Measurements from ENCODE around the gene NCR2. TPM values are rescaled to one million over a fixed set of nuclear protein-coding genes. Genes with fewer than 3 reads are reported as not detected.

Gene NCR2
- total RNA-seq, 1 experiment from 2014 or later: not detected

DNA sequence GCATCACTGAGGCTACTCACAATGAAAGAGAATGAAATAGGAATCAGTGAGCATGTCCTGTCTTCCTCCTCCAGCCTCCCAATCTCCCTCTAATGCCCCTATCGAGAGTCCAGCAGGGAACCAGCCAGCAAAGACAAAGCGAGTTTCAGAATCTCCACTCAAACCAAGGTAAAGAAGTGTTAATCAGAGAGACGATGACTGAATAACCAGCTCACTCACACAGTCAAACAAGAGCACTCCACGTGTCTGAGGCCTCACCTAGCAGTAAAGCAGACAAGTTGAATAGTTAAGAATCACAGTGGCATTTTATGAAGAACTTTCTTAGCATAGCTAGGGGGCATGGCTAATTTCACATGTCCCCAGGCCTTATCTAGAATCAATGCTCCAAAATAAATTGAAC, 45.6 kb upstream of the NCR2 start:
- no peak overlapping the region for H3K4me2 ChIP-seq (ENCODE audit: low read length)
- no peak overlapping the region for H2AFZ ChIP-seq (ENCODE audit: low read depth, low read length, poor library complexity, severe bottlenecking)
- no TSS peak for BruUV-seq (replicated peaks)
- no peak overlapping the region for H3K4me3 ChIP-seq (replicated peaks in 1 of 2; ENCODE audit: low read depth in 1 of 2, low read length in 2 of 2)
- H4K20me1 ChIP-seq (ENCODE audit: insufficient read depth): no peaks in the 10 kb centered on the region
- ChIA-PET RAD21 (ENCODE audit: low non-redundant PET in 1 of 2, low total read pairs in 2 of 2, uncharacterized antibody in 2 of 2, unreplicated experiment in 2 of 2) (no interaction called here), CTCF (no interaction called here), POLR2A (no interaction called here)
- no peaks in the 10 kb centered on the region; the same call in 1 of the 2 replicates for H3K9me2 ChIP-seq (ENCODE audit: insufficient read depth)
- intact Hi-C loops (cut with micrococcal nuclease): no loop called here
- no peaks in the 10 kb centered on the region for H3K9me3 ChIP-seq (ENCODE audit: control insufficient read depth in 1 of 2, insufficient read depth in 1 of 2, low read depth in 1 of 2, low read length in 2 of 2)
- no peaks in the 10 kb centered on the region for H3K4me1 ChIP-seq (ENCODE audit: control insufficient read depth in 1 of 2, insufficient read depth in 2 of 2, low read length in 2 of 2)
- no peaks in the 10 kb centered on the region for H3K27me3 ChIP-seq (ENCODE audit: insufficient read depth, low read length)
- H3K9ac ChIP-seq (ENCODE audit: low read length): no peak overlapping the region
- ATAC-seq (no peak), DNase-seq (ENCODE audit: low read depth, low spot score) (no peak)
- TF ChIP-seq, protein P1, sequence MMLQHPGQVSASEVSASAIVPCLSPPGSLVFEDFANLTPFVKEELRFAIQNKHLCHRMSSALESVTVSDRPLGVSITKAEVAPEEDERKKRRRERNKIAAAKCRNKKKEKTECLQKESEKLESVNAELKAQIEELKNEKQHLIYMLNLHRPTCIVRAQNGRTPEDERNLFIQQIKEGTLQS (IDR thresholded peaks at IDR 0.05): no peak
- TF ChIP-seq RAD21 (IDR thresholded peaks at IDR 0.05; ENCODE audit: low read depth) (no peak), JUND (IDR thresholded peaks at IDR 0.05) (no peak), SRF (IDR thresholded peaks at IDR 0.05; ENCODE audit: low read depth) (no peak), POLR2AphosphoS5 (IDR thresholded peaks at IDR 0.05; ENCODE audit: low read depth, low read length) (no peak), ZNF274 (IDR thresholded peaks at IDR 0.05; ENCODE audit: low read depth, low read length) (no peak), EZH2 (IDR thresholded peaks at IDR 0.05) (no peak), CEBPB (IDR thresholded peaks at IDR 0.05; ENCODE audit: low read depth) (no peak), FOSL1 (IDR thresholded peaks at IDR 0.05; ENCODE audit: low read depth) (no peak), ZFX (IDR thresholded peaks at IDR 0.05) (no peak), ELF1 (IDR thresholded peaks at IDR 0.05; ENCODE audit: borderline replicate concordance, low read depth) (no peak), YY1 (IDR thresholded peaks at IDR 0.05; ENCODE audit: extremely low read depth, insufficient replicate concordance, low read depth, low read length) (no peak), EZH2phosphoT487 (IDR thresholded peaks at IDR 0.05; ENCODE audit: borderline replicate concordance) (no peak), EGR1 (IDR thresholded peaks at IDR 0.05; ENCODE audit: low read depth) (no peak)
- TF ChIP-seq, protein P2, sequence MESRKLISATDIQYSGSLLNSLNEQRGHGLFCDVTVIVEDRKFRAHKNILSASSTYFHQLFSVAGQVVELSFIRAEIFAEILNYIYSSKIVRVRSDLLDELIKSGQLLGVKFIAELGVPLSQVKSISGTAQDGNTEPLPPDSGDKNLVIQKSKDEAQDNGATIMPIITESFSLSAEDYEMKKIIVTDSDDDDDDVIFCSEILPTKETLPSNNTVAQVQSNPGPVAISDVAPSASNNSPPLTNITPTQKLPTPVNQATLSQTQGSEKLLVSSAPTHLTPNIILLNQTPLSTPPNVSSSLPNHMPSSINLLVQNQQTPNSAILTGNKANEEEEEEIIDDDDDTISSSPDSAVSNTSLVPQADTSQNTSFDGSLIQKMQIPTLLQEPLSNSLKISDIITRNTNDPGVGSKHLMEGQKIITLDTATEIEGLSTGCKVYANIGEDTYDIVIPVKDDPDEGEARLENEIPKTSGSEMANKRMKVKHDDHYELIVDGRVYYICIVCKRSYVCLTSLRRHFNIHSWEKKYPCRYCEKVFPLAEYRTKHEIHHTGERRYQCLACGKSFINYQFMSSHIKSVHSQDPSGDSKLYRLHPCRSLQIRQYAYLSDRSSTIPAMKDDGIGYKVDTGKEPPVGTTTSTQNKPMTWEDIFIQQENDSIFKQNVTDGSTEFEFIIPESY (IDR thresholded peaks at IDR 0.05; ENCODE audit: extremely low read depth, insufficient replicate concordance, low read length): no peak
- TF ChIP-seq, protein P3, sequence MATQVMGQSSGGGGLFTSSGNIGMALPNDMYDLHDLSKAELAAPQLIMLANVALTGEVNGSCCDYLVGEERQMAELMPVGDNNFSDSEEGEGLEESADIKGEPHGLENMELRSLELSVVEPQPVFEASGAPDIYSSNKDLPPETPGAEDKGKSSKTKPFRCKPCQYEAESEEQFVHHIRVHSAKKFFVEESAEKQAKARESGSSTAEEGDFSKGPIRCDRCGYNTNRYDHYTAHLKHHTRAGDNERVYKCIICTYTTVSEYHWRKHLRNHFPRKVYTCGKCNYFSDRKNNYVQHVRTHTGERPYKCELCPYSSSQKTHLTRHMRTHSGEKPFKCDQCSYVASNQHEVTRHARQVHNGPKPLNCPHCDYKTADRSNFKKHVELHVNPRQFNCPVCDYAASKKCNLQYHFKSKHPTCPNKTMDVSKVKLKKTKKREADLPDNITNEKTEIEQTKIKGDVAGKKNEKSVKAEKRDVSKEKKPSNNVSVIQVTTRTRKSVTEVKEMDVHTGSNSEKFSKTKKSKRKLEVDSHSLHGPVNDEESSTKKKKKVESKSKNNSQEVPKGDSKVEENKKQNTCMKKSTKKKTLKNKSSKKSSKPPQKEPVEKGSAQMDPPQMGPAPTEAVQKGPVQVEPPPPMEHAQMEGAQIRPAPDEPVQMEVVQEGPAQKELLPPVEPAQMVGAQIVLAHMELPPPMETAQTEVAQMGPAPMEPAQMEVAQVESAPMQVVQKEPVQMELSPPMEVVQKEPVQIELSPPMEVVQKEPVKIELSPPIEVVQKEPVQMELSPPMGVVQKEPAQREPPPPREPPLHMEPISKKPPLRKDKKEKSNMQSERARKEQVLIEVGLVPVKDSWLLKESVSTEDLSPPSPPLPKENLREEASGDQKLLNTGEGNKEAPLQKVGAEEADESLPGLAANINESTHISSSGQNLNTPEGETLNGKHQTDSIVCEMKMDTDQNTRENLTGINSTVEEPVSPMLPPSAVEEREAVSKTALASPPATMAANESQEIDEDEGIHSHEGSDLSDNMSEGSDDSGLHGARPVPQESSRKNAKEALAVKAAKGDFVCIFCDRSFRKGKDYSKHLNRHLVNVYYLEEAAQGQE (IDR thresholded peaks at IDR 0.05; ENCODE audit: low read depth): no peak
- TF ChIP-seq, protein P4, sequence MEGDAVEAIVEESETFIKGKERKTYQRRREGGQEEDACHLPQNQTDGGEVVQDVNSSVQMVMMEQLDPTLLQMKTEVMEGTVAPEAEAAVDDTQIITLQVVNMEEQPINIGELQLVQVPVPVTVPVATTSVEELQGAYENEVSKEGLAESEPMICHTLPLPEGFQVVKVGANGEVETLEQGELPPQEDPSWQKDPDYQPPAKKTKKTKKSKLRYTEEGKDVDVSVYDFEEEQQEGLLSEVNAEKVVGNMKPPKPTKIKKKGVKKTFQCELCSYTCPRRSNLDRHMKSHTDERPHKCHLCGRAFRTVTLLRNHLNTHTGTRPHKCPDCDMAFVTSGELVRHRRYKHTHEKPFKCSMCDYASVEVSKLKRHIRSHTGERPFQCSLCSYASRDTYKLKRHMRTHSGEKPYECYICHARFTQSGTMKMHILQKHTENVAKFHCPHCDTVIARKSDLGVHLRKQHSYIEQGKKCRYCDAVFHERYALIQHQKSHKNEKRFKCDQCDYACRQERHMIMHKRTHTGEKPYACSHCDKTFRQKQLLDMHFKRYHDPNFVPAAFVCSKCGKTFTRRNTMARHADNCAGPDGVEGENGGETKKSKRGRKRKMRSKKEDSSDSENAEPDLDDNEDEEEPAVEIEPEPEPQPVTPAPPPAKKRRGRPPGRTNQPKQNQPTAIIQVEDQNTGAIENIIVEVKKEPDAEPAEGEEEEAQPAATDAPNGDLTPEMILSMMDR (IDR thresholded peaks at IDR 0.05 in 2 of 3, conservative IDR thresholded peaks at IDR 0.05 in 1 of 3; ENCODE audit: borderline replicate concordance in 1 of 3, insufficient read depth in 1 of 3, low read depth in 2 of 3, low read length in 2 of 3): no peak
- H3K27ac ChIP-seq (ENCODE audit: low read depth, low read length): no peak overlapping the region
- H3K79me2 ChIP-seq (ENCODE audit: insufficient read depth, low read length): no peaks in the 10 kb centered on the region
- H3K36me3 ChIP-seq (ENCODE audit: control insufficient read depth in 1 of 2, insufficient read depth in 2 of 2, low read length in 2 of 2): no peaks in the 10 kb centered on the region
